GM19467 (cell line): ENCODE results near the gene ZNF197.
"Not testable (repeated sequence)": the region's sequence is repeated elsewhere in the genome, so short reads cannot be mapped to it uniquely, and the experiment has no call there.

Source experiments
- ATAC-seq: cut with Tn5 transposase; IDR thresholded peaks from one replicate; pipeline ENCODE4 v1.9.1; 2021; ENCODE audit warnings: mild to moderate bottlenecking, moderate library complexity; ENCODE audit not compliant: unreplicated experiment

ZNF197 gene

GRCh38 chr3:44624749-44625480 lies at the start of gene ZNF197:
ZNF197 (plus strand) TSS chr3:44625036; CDS start chr3:44629155, 4,119 bp downstream.
- peak; percentile 83 for ATAC-seq

GRCh38 chr3:44576613-44577012 lies 48.2 kb upstream of the ZNF197 start:
- no peak for ATAC-seq

- ATAC-seq, result not testable (repeated sequence)
Observed at GRCh38 chr3:44577354-44577952, 47.4 kb upstream of the ZNF197 start.

GRCh38 chr3:44578316-44578715 lies 46.5 kb upstream of the ZNF197 start:
- ATAC-seq, result not testable (repeated sequence)

- not testable (repeated sequence) for ATAC-seq
Observed at GRCh38 chr3:44578924-44579515, 45.8 kb upstream of the ZNF197 start.

GRCh38 chr3:44579749-44580148 lies 45.1 kb upstream of the ZNF197 start:
- not testable (repeated sequence) for ATAC-seq

- ATAC-seq, result not testable (repeated sequence)
Observed at GRCh38 chr3:44580971-44581370, 43.9 kb upstream of the ZNF197 start.

GRCh38 chr3:44584646-44585501 lies 40.0 kb upstream of the ZNF197 start, which contains the start of gene ZNF660:
ZNF660 (plus strand) TSS chr3:44584964; CDS start chr3:44594194, 9,230 bp downstream.
- peak; percentile 66 for ATAC-seq

GRCh38 chr3:44596621-44597020 lies 28.2 kb upstream of the ZNF197 start:
- no peak for ATAC-seq

- no peak for ATAC-seq
Observed at GRCh38 chr3:44601749-44602148, 23.1 kb upstream of the ZNF197 start.

GRCh38 chr3:44612678-44613077 lies 12.2 kb upstream of the ZNF197 start:
- no peak for ATAC-seq

GRCh38 chr3:44628716-44629115 lies 3.9 kb downstream of the ZNF197 start:
- no peak for ATAC-seq

- no peak for ATAC-seq
Observed at GRCh38 chr3:44632193-44632592, 7.4 kb downstream of the ZNF197 start.

- no peak for ATAC-seq
Observed at GRCh38 chr3:44642337-44642736, 17.5 kb downstream of the ZNF197 start.

GRCh38 chr3:44643024-44643423 lies 18.2 kb downstream of the ZNF197 start:
- ATAC-seq, result no peak

GRCh38 chr3:44647771-44648170 lies 22.9 kb downstream of the ZNF197 start:
- no peak for ATAC-seq

GRCh38 chr3:44648564-44649229 lies 23.9 kb downstream of the ZNF197 start, which contains the start of gene ZNF35:
ZNF35 (plus strand) TSS chr3:44648732; CDS start chr3:44651068, 2,336 bp downstream.
- ATAC-seq, result peak; percentile 96

- ATAC-seq, result no peak
Observed at GRCh38 chr3:44649709-44650108, 24.9 kb downstream of the ZNF197 start.

GRCh38 chr3:44654039-44654438 lies 29.2 kb downstream of the ZNF197 start:
- ATAC-seq, result no peak

- no peak for ATAC-seq
Observed at GRCh38 chr3:44659015-44659414, 34.2 kb downstream of the ZNF197 start.
